Occipital lobe (tissue), 2 donors: Measurements from ENCODE around the gene ATXN2L. TPM values are rescaled to one million over a fixed set of nuclear protein-coding genes. Genes with fewer than 3 reads are reported as not detected.
A peak's percentile ranks its signal among the peaks of the same experiment; 100 is the strongest.

Source experiments
- DNase-seq: peaks from one replicate; lab custom pipeline; 2025; lab: John Stamatoyannopoulos, UW
- total RNA-seq: library from RNA; depleted of rRNA; stranded (reverse); fragments of >200 nt; gene quantifications from one replicate; pipeline ENCODE4 v1.2.3, GENCODE V29; 2014

ATXN2L gene
- total RNA-seq, 1 donor from 2014 or later = 19.2 TPM

GRCh38 chr16:28835864-28836760 lies 13.3 kb downstream of the ATXN2L start:
- DNase-seq = no peak

- DNase-seq = no peak
Observed at GRCh38 chr16:28836761-28837064, 13.9 kb downstream of the ATXN2L start.

GRCh38 chr16:28837672-28838557 lies 15.1 kb downstream of the ATXN2L start:
- no peak for DNase-seq

GRCh38 chr16:28838558-28838918 lies 15.7 kb downstream of the ATXN2L start:
- DNase-seq = no peak

GRCh38 chr16:28839004-28839639 lies 16.3 kb downstream of the ATXN2L start:
- no peak for DNase-seq

GRCh38 chr16:28839899-28840298 lies 17.1 kb downstream of the ATXN2L start:
- DNase-seq = no peak

- DNase-seq = no peak
Observed at GRCh38 chr16:28842696-28843095, 19.9 kb downstream of the ATXN2L start.

- DNase-seq = no peak
Observed at GRCh38 chr16:28843766-28844165, 21.0 kb downstream of the ATXN2L start.

GRCh38 chr16:28844226-28844885 lies 21.6 kb downstream of the ATXN2L start:
- no peak for DNase-seq

- DNase-seq = no peak
Observed at GRCh38 chr16:28845293-28845692, 22.5 kb downstream of the ATXN2L start.

GRCh38 chr16:28845761-28846079 lies 22.9 kb downstream of the ATXN2L start:
- DNase-seq = no peak

- peak; percentile 99 for DNase-seq
Observed at GRCh38 chr16:28846080-28846932, 23.5 kb downstream of the ATXN2L start, which contains the start of gene TUFM. TUFM (minus strand) TSS chr16:28846348; CDS start chr16:28846269, 79 bp downstream.

- no peak for DNase-seq
Observed at GRCh38 chr16:28846933-28847273, 24.1 kb downstream of the ATXN2L start.

GRCh38 chr16:28858421-28858820 lies 35.6 kb downstream of the ATXN2L start:
- DNase-seq = no peak

- no peak for DNase-seq
Observed at GRCh38 chr16:28859326-28859725, 36.5 kb downstream of the ATXN2L start.

GRCh38 chr16:28863929-28864793 lies 41.4 kb downstream of the ATXN2L start:
- no peak for DNase-seq

GRCh38 chr16:28865001-28865688 lies 42.3 kb downstream of the ATXN2L start:
- no peak for DNase-seq

GRCh38 chr16:28865722-28866453 lies 43.1 kb downstream of the ATXN2L start:
- DNase-seq = no peak

GRCh38 chr16:28866454-28866804 lies 43.6 kb downstream of the ATXN2L start:
- no peak for DNase-seq
